Suppressor macrophage (primary cell): ENCODE data around the gene CCDC92B.

Experiments
- DNase-seq, 4 experiments: peaks; one replicate each; pipeline ENCODE4 v3.0.0-alpha.2; 2020 to 2022

Gene CCDC92B

DNA sequence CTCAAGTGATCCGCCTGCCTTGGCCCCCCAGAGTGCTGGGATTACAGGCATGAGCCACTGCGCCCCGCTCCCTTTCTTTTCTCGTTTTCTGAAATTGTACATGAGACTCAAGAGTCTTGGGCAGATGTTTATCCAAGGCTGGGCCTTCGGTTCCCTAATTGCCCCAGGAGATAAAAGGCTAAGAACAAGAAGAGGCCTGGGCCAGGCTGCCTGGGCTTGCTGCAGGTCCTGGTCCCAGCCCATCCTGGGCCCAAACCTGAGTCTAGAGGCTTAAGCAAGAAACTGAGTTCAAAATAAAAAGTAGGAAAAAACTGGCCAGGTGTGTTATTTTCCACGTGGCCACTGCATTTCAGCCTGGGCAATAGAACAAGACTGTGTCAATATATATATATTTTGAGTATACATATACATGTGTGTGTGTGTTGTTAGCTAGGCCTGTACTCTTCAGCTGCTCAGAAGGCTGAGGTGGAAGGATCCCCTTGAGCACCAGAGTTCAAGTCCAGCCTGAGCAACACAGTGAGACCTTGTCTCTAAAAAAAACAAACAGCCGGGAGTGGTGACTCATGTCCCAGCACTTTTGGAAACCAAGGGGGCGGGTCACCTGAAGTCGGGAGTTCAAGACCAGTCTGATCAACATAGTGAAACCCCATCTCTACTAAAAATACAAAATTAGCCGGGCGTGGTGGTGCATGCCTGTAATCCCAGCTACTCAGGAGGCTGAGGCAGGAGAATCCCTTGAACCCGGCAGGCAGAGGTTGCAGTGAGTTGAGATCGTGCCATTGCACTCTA lies 31.1 kb downstream of the CCDC92B start:
- DNase-seq, result no peak

DNA sequence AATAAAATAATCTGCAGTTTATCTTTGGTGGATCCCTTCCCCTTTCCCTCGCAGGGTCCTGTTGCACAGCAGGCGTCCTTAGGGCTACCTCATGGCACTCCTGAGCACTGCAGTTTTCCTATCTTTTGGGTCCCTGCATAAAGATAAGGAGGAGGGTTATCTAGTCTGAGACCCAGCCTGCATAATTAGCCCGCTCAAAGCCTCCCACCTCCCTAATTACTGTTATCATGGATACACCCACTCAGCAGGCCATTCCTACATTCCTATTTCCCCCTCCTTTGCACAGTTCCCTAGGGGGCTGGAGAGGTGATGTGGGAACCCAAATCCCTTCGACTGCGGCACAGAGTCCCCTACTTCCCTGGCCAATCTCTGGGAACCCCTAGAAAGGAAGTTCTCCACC lies 32.8 kb downstream of the CCDC92B start:
- DNase-seq, result no peak

DNA sequence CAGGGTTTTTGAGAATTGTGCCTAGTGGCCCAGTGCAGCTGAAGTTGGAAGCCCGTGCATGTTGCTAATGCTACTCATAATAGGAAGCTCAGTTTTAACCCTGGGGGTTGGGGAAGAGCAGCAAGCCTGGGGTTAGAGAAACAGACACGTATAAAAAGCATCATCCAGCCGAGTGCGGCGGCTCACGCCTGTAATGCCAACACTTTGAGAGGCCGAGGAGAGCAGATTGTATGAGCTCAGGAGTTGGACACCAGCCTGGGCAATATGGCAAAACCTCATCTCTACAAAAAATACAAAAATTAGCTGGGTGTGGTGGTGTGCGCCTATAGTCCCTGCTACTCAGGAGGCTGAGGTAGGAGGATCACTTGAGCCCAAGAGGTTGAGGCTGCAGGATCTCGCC lies 35.6 kb downstream of the CCDC92B start:
- no peak for DNase-seq

DNA sequence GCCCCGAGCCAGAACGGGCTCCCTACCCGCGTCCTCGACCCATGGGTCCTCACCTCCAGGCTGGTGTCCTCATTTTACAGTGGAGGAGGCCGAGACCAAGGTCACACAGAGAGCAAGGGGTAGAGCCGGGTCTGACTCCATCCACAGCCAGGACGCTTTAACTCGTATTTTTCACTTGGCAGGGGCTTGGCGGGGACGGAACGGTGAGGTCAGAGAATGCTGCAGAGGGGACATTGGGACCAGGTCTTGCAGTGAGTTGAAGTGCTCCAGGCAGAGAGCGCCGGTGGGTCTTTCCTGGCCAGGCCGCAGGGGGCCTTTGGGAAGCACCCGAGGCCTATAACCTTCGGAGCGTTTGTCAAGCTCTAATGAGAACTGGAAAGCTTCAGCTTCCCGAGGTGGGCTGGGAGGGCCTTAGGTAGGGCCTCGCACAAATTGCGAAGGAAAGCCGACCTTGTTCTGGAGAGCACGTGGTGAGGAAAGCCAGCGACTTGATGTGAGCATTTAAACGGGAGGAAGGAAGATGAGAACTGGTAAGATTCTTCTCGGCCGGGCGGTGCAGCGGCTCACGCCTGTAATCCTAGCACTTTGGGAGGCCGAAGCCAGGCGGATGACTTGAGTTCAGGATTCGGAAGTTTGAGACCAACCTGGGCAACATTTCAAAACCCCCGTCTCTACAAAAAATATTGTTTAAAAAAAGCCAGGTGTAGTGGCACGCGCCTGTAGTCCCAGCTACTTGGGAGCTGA lies 37.0 kb downstream of the CCDC92B start:
- peak in 2 of 4 experiments; percentile 8 to 18 for DNase-seq

DNA sequence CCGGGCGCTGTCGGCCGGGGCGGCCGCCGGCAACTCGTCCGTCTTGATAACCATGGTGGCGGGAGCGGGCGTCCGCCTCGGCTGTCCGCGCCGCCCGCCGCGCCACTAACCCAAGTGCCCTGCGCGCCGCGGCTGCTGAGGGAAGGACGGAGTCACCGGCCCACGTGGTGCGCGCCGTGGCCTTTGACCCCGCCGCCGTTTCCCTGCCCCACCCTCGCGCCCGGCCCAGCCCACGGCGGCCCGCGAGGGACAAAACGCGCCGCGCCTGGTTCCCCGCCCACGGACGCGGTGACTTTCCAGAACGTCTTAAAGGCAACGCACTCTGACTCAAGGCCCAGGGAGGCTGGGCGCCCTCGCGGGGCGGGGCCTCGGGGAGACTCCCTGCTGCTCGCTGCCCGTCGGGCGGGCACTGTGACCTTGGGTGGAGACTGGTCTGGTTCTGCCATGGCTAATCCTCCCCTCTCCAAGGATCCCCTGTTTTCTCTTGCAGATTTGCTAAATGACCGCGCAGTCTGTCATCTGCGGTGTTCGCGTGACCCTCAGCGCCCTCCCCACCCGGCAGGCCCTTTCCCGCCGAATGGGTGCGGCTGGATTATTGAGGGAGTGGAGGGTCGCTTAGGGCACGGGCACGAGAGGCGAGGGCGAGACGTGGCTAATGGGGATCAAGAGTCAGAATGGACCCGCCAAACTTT lies 37.7 kb downstream of the CCDC92B start, which contains the start of gene CLUH:
CLUH (minus strand) TSS at position 157 of the 692 bp plus-strand sequence; CDS start at position 54, 103 bp downstream.
- peak; percentile 99 to 100 (median 100) for DNase-seq

DNA sequence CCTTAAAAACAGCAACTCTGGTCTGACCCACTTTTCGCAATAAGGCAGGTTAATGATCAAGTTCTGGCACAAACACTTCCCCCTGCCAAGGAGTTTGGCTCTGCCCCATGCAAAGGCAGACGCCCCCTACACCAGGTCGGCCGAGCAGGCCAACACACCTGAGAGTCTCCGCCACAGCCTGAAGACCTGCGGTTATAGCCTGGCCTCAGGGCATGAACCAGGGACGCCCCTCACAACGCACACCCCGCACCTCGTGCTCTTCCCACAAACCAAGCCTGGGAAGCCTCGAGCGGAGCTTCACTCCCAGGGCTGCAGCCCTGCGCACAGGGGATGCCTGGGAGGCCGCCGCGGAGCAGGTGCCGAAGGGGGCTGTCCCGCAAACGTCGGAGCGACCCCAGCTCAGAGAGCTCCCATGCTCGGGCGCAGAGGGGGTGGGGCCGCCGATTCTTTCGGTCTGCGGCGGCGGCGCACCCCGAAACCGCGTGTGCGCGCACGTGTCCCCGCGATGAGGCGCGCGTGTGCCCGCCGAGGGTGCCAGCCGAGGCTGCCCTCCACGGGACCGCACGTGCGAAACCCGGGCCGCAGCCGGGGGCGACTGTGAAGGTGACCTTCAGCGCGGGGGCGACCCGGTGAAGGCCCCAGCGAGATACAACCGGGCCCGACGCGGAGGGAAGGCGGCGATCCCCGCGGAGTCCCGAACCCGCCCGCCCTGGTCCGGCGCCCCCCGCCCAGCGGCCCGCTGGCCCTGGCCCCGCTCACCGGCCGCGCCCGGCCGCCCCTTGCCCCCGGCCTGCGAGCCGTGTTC lies 38.4 kb downstream of the CCDC92B start:
- DNase-seq, result peak; percentile 42 to 72 (median 55)

DNA sequence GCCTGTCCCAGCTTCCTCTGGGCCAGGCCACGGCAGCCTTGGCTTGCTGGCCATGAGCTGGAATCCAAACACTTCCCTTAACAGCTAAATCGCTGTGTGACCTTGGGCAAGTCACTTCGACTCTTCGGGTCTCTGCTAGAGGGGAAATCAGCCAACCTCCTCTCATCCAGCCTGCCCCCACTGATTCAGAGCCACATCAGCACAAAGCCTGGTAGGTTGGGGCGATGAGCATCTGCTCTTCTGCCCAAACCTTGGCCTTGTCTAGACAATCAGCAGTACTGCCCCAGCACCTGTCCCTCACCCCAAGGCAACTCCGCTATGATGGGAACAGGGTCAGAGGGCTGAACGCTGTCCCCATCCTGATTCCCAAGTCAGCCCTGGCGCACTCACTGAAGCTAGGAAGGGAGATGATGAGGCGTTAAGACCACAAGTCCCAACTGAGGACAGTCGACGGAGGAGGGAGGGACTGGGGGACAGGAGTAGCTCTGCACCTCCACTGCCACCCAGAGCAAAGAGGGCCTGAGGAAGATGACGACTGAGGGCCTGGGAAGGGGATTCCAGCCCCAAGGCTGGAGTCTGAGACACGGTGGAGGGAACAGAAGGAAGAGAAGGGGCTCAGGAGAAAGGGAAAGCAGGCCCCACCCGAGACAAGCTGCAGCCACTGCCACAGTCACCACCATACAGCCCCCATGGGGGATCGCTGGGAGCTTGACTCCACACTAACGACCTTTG lies 39.2 kb downstream of the CCDC92B start:
- peak; percentile 17 to 56 (median 36) for DNase-seq

DNA sequence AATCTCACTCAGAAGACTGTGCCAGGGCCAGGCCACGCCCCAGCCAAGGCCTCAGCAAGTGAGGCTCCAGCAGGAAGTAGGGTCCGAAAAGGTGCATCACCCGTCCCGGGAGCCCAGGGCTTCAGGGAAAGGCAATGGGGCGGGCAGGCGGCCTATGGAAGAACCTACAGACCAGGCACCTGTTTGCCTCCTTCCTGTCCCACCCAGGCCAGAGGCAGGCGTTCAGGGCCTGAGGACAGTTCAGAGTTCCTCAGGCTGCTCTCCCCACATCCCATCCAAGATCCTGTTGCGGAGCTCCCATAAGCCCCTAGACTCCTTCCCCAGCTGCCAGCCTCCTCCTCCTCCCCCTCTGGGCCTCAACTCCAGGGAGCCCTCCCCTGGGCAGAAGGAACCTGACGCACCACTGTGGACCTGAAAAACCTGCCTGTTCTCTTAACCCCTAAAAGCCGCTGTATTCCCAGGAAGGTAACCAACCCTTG lies 40.2 kb downstream of the CCDC92B start:
- peak in 2 of 4 experiments; percentile 18 to 20 for DNase-seq

DNA sequence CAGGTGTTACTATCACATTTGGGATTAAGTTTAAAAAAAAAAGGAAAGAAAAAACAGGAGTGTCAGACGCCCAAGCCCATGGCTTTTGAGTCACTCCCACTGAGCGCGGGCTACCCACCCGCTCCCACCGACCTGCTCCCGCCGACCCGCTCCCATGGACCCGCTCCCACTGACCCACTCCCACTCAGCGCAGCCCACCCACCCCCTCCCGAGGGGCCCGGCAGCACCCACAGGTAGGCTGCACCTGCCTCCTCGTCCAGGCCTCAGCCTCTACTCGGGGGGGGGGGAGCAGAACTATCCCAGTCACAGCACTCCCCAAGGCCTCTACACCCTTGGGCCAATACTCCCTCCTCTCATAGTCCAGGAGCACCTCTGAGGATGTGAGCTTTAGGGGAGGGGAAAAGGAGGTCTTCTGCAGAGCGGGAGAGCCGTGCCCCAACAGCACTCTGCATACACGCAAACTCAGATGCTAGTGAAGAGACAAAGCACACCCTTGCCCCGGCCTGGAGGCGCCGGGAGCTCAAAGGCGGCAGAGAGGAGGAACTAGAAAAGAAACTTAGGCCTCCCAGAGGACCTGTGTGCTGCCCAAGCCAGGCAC lies 40.8 kb downstream of the CCDC92B start:
- peak in 1 of 4 experiments; percentile 22 for DNase-seq

DNA sequence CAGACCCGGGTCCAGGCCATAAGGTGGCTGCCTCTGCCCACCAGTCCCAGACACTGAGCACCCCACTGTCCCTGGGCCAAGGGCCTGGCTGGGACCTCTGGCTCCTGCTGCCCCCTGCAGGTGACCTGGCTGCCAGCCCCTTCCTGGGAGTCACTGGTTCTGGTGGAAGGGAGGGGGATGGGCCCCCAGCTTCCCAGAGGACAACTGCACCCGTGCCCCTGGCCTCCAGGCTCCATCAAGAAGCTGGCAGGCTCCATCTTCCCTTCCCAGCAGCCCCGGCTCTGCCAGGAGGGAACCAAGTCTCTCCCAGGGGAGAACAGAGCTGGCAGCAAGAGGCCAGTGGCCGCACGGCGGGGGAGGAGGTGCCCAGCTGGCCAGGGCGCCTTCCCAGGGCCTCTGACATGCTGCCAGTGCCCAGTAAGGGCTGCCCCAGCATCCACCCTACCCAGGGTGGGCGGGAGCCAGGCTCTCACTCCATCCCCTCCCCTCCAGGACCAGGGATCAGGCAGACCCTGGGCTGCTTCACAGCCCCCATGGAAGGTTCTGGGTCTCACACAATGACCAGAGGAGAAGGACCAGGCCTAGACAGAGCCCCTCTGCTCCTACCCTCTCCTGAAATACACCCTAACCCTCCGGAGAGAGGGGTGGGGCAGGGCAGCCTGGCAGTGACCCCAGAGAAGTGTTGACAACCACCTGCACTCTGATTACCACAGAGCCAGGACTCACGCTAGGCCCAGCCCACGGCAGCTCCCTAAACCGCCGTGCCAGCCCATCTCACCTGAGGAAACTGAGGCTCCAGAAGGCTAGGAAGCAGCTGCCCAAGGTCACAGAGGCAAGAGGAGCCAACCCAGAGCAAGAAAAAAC lies 41.5 kb downstream of the CCDC92B start:
- peak in 2 of 4 experiments; percentile 25 to 47 for DNase-seq

DNA sequence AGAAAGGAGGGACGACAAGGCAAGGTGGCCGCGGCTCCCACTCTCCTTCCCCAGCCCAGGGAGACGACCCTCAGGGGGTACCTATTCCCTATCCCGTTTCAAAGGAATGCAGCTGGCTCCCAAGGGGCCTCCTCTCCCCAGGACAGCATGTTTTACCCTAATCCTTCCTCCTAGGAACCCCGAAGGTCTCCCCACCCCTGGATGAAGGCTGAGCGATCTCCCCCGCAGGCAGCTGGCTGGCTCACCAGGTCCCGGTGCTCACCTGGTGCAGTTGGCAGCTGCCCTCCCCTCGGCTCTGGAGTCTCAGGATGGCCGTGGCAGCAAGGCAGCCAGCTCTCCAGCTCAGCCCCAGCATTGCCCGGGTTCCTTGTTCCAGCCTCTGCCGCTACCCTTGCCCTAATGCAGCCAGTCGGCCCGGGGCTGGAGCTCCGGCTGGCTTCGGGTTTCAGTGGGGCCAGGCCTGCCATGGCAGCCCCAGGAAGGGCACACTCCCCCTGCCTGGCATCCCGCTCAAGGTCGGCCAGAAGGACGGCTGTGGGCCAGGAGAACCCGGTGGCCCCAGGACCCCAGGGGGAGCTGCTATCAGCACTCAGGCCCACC lies 42.4 kb downstream of the CCDC92B start:
- no peak for DNase-seq

DNA sequence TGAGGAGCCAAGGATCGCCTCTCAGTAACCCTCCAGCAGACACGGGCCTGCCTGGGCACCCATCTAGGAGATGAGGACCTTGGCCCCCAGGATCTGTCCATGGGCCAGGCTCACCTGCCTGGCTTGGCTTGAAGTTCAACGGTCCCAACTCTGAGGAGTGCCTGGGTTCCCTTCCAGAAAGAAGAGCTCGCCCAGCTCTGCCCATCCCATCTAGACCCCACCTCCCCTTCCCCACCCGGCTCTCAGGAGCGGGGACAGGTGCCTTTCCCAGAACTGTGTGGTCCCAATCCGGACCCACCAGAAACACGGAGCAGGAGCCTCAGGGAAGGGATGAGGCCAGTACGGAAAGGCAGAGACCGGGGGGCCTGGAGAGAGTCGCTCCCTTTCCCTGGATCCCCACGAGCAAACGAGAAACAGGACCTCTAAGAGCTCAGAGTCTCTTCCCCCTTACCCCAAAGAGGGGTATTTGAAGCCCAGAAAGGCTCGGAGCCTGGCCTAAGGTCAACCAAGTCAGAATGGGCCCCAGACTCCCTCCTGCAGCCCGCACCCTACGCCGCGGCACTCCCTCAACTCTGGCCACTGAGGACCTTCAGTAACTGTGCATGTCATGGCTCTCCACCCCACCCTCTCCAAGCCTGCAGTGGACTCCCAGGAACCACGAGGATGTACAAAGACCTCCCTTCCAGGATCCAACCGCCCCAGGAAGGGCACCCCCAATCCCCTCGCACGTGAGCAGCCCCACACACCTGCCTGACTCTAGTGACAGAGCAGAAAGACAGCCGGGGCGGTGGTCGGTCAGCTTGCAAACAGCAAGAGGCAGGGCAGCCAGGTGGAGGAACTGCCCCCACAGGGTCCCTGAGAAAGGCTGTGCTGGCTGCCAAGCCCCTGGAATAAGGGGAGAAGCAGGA lies 43.3 kb downstream of the CCDC92B start:
- DNase-seq, result no peak

DNA sequence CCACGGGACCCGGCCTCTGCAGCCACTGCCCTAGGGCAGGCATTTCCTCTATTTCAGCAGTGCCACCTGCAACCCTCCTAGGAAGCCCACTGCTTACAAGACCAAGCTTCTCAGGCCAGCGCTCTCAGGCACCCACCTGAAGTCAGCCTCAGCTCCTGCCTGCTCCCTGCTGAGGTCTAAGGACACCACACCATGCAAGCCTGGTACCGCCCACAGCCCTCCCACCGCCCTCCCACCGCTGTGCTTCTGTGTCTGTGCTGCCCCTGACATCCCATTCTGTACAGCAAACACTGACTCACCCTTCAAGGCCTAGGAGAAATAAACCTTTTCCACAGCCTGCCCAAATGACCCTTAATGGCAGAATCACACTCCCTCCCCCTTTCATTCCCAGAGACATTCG lies 44.2 kb downstream of the CCDC92B start:
- peak in 2 of 4 experiments; percentile 13 to 29 for DNase-seq

DNA sequence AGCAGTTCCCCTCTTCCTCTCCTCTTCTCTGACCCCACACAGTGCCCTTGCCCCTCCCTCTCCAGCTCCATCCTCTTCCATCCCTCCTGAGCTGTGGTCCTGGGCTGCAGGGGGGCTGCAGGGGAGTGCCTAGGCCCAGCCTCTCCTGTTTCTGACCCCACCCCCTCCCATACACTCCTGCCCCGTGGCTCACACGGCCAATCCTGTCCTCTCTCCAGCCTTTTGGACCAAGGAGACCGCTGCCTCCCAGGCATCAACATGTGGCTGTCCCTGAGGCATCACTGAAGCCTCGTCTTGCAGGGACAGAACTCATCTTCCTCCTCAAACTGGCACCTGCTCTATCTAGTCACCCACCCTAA lies 44.6 kb downstream of the CCDC92B start:
- no peak for DNase-seq

DNA sequence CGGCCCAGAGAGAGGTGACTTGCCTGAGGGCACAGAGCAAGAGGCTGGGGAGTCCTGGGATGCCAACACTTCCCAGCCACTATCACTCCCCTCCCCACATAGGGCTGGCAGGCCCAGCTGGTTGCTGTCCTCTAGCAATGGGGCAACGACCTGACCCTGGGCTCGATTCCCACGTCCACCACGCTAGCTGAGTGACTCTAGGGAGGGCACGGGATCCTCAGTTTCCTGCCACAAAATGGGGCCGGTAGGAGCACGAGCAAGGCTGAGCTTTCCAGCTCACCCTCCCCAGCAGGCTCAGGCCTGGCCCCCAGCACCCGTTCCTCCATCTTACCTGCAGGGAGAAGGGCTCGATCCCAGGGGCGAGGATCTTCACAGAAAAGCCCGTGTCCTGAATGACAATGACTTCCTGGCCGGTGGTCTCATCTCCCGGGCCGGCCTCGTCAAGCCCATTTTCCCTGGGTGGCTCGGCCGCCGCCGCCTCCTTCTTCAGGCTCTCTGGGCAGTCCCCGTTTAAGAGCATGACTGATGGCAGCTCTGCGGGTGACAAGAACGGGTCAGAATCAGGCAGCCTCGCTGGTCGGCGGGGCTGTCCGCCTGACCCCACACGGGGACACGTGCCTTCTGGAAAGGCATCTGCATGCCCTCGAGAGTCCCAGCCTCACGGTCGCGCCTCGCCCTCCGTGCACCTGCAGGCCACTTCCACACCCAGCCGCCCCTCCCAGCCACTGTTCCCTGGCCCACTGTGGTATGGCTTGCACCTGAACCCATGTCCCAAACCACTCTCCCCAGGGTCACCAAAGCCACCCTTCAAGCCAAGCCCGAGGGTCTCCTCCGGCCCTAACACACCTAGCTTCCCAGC lies 45.2 kb downstream of the CCDC92B start:
- no peak for DNase-seq

DNA sequence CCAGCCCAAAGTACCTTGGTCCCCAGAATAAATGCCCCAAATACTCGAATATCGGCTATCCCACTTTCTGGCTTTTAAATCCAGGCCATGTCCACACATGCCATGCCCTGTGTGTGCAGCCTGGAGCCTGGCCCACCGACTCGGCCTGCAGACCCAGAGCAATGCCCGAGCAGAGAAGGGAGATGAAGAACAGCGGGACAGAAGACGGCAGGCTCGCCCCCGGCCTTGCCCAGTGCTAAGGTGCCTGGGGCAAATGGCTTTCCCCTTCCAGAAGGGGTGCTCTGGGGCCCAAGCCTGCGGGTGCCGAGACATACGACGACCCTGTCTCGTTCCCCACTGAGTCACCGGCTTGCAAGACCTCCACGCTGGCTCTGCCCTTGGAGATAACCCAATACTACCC lies 45.8 kb downstream of the CCDC92B start:
- no peak for DNase-seq

DNA sequence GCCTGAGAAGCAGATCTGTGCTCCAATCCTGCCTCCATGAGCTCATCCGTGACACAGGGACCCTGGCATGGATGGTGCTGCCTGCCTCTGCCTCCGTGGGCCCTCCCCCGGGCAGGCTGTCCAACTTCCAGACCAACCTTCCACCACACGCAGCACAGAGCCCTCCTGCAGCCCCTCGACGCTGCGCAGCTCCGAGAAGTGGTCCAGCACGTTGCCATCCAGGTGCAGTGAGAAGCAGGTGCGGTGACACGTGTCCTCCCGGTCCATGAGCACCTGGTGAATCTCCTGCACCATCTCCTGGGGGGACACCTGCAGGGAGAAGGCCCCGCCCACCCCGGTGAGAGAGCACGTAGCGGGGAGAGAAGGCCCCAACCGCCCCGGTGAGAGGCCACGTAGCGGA lies 46.3 kb downstream of the CCDC92B start:
- DNase-seq, result no peak
